Stimulated activated CD4-positive, alpha-beta T cell treated with anti-CD3 and anti-CD28 coated beads, Interleukin-1b, Interleukin-23, amount 100 ng/mL, for 1 hour (primary cell): Measurements from ENCODE around the gene BAHCC1.
"Not testable (repeated sequence)": the region's sequence is repeated elsewhere in the genome, so short reads cannot be mapped to it uniquely, and the experiment has no call there.

Source experiments
- DNase-seq, 2 donors: peaks; one replicate each; pipeline ENCODE4 v3.0.0-alpha.2; 2020; ENCODE audit warnings: low read depth in 2 of 2

Gene BAHCC1

DNA sequence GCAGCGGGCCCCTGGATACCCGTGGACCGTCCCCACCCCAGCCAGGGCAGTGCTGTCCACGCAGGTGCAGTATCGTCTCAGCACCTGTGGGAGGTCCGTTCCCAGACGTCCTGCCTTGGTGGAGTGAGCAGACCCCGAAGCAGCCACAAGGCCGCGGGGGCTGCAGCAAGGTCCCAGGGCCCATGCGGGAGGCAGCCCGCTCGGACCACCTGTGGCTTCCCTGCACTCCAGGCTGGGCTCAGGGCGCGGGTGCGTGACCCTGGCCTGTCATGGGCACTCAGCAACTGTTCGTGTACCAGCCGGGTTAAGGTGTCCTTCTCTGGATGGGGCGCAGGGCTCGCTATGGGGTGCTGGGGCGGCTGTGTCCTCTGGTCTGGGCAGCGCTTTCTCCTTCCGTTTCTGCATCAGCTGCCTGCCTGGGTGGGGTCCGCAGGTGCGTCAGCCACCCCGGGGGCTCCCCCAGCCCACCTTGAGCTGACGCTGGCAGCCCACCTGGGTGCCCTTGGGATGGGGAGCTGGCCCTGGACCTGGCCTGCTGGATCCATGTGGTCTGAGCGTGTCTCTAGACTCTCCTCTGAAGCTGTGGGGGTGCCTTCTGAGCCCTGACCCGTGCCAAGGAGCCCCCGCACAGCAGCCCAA lies 18.4 kb downstream of the BAHCC1 start:
- no peak for DNase-seq

DNA sequence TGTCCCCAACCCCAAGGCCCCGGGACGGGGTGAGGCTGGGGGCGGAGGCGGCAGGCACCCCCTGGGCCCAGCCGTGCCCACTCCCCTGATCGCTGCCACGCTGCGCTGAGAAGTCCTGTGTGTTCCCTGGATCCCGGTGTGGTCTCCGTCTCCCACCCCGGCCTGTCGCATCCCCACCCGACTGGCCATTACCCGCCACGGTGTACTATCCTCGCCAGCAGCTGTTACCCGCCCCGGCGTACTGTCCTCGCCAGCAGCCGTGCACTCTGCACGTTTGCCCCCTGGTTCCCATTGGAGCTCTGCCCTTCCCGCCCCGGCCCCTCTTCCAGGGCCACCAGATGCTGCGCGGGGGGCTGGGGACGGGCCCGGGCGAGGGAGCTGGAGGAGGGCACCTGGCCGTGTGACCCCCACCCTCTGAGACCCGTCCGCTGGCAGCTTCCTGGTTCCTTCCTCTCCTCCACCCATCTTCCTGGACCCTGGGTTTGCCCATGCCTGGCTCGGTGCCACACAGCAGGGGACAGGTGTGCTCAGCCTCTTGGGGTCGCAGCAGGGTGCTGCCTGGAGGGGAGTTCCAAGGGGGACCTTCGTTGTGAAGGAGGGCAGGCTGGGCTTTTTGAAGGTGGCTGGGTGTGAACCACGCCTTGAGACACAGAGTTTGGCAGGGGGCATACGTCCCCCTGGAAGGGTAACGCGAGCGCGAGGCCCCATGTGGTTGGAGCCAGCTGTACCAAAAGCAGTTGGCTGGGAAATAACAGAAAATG lies 19.7 kb downstream of the BAHCC1 start:
- DNase-seq: no peak

DNA sequence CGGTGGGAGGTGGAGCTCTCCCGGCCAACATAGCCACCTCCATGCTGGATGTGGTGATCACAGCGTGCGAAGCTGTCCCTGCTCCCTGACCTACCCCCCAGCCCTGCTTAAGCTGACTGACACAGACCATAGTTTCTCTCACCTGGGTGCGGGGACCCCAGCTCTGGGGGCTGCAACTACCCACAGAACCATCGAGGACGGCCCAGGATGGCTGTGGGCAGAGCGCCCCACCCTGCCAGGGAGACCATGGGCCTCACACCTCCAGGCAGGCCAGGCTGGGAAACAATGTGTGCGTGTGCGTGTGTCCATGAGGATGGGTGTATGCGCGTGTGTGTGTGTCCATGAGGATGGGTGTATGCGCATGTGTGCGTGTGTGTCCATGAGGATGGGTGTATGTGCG lies 20.4 kb downstream of the BAHCC1 start:
- no peak for DNase-seq

DNA sequence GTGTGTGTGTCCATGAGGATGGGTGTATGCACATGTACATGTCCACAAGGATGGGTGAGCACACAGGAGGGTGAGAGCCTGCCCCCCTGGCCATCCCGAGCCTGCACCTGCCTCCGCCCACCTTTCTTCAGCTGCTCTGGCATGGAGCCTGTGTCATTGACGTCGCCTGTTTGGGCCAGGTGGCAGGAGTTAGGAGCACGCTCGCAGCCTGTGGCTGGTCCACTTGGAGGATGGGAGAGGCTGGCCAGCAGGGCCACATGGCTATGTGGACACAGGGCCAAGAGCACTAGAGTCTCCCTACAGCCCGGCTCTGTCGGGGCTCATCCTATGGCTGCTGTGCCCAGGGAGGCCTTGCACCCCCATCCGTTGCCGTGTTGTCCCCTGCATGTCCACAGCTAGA lies 21.4 kb downstream of the BAHCC1 start:
- DNase-seq: no peak

DNA sequence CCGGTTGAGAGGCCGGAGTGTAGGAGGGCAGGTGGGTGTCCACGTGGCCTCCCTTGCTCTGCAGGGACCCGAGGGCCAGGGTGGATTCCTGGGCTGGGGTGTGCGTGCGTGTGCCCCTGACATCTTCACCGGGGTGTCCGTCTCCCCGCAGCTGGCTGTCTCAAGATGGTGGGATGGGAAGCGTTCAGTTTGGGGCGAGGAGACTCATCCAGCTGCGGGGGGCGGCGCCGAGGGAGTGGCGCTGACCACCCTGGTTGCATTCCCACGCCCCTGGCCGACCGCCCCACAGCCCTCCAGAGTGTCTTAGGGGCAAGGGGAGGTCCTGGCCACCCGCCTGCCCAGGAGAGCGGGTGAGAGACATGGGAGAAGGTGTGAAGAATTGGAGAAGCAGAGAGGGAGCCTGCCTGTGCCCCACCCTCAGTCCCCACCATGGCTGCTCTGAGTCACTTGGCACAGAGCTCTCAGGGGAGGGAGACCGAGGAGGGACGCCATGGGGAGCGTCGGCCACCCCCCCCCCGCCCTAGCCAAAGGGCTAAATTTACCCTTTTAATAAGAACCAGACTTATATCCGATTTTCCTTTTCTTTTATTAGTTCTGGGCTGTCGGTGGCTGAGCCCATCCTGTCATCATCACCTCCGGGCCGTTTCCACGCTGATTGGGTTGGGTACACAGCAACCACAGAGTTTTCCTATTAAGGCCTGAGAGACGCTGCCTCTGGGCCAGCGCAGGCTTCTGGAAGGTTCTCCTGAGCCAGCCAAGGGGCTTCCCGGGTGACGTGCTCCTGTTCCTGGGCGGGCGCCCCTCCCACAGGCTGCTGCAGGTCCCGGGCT lies 22.0 kb downstream of the BAHCC1 start:
- DNase-seq: no peak

DNA sequence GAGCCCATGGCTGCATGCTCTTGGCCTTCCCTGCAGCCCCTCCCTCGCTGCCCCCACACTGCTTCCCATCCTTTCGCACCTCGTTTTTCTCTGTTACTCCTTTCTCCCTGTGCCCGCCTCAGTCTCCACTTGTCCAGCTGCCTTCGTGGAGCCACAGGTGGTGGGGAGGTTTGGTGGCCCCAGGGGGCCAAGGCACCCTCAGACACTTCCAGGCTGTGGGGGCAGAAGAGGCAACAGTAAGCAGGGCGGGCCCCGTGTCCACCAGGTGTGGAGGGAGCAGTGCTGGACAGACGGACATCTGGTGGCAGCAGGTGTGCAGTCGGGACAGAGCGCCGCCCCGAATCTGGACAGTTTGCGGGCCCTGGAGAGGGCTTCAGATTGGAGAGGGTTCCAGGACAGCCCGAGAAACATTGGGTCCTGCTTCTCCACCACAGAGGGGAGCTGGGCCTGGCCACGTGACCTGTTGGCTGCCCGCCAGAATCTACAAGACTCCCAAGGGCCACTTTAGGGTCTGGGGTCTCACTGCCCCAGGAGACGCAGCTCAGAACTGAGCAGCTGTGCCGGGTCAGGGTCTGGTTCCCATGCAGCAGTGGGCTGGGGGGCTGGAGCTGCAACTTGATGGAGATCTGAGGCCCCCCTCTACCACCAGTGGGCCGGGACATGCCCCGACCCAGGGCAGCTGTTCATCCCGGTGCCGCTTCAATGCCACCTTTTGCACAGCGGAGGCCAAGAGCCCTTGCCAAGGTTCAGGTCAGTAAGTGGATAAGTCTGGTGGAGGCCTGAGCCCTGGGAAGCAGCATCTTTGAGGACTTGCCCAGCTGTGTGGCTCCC lies 22.8 kb downstream of the BAHCC1 start:
- no peak for DNase-seq

DNA sequence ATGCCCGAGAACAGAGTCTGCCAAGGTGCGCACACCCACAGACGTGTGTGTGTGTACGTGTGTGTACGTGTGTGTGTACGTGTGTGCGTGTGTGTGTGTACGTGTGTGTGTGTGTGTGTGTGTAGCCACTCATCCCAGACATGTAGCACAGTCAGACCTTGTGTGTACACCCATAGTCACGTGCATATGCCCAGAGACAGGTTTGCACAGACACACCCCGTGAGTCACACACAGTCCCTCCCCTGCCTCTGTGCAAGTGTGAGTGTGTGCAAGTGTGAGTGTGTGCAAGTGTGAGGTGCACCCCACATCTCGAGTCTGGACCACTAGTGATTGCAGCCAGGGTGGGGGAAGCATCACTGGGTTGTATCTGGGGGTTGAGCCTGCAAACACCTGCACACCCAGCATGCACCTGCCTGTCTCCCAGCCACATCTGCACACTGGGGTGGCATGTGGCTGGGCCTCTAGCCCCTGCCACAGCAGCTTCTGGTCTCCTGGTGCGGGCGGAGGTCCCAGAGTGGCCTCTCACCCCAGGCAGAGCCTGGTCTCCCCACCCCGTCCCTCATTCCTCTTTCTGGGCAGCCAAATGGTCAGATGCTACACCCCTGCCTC lies 23.6 kb downstream of the BAHCC1 start:
- no peak for DNase-seq

DNA sequence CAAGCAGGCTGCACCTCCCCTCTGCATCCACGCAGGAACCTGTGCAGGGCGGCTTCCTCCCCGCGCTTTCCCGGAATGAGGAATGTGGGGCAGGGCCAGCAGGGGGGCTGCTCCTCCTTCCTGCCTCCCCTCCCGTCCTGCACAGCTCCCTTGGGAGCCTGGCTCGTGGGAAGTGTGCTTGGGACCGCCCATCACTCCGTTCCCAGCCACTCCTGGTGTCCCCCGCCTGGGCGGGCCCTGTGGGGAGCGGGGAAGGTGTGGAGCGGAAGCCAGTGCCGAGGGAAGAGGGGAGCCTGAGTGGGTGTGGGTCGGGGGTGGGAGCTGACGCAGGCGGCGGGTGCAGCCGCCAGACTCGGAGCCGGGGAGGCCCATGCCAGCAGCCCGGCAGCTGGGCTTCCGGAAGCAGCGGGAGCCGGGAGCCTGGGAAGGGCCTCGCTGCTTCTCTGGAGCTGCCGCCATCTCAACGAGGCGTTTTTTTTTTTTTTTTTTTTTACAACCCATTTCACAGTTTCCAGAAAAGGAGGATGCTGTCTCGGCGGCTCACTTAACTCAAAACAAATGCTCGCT lies 24.1 kb downstream of the BAHCC1 start:
- DNase-seq: no peak

DNA sequence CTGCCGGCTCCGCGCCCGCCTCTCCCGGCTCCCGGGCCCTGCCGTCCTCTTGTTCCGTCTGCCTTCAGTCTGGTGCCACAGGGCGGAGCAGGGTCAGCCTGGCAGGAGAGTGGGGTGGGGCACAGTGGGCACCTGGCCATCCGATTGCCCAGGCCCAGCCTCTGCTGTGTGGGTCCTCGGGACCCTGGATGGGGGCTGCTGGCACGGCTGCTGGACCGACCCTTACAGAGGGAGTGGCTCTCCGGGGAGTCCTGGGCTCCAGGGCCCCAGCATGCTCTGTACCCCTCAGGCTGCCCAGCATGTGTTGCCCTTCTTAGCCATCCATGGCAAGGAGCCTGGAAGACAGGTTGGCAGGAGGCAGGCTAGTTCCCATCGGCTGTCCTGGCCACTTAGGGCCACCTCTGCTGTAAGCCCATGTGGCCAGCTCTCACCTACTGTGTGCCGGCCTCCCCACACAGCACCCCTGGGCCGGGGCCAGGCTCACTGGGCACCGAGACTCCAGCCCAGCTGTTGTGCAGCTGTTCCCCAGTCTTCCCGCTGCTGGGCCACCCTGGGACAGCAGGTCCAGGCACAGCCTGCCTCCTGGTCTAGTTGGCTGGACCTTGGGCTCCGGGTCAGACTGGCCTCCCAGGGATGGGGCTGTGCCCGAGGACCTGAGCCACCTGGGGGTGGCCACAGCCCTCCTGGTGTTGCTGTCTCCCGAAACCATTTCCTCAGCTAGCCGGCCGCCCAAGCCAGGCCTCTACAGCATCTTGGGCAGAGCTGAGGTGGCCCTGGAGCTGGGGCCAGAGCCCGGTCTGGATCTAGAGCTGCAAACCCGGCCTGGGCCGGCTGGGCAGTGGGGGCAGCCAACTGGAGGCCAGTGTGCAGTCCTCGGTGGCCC lies 24.9 kb downstream of the BAHCC1 start:
- no peak for DNase-seq

DNA sequence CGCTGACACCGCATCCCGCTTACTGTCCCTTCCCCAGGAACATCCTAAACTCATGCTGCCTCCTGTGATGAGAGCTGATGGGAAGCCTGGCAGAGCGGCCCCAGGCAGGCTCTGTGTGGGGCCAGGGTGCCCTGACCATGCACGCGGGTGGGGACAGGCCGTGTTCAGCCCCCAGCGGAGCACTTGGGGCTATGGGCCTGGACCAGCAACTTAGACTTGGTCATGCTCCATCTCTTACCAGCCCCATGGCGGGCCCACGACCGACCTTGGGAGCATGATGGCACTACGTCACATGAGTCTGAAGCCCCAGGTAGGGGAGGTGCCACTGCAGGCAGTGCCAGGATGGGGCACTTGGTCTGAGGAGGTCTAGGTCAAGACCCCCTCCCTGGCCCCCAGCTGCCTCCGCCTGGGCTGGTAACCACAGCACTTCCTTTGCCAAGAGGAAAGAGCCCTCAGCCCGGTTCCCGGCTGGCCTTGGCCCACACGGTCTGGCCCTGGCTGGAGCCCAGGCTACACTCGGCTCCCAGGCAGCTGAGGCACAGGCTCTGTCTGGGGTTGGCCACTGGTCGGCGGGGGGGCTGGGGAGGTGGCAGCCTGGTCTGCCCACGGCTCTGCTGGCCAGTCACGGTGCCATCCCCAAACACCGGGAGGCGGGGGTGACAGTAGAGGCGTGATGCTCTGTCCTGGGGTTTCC lies 25.7 kb downstream of the BAHCC1 start:
- DNase-seq: no peak

DNA sequence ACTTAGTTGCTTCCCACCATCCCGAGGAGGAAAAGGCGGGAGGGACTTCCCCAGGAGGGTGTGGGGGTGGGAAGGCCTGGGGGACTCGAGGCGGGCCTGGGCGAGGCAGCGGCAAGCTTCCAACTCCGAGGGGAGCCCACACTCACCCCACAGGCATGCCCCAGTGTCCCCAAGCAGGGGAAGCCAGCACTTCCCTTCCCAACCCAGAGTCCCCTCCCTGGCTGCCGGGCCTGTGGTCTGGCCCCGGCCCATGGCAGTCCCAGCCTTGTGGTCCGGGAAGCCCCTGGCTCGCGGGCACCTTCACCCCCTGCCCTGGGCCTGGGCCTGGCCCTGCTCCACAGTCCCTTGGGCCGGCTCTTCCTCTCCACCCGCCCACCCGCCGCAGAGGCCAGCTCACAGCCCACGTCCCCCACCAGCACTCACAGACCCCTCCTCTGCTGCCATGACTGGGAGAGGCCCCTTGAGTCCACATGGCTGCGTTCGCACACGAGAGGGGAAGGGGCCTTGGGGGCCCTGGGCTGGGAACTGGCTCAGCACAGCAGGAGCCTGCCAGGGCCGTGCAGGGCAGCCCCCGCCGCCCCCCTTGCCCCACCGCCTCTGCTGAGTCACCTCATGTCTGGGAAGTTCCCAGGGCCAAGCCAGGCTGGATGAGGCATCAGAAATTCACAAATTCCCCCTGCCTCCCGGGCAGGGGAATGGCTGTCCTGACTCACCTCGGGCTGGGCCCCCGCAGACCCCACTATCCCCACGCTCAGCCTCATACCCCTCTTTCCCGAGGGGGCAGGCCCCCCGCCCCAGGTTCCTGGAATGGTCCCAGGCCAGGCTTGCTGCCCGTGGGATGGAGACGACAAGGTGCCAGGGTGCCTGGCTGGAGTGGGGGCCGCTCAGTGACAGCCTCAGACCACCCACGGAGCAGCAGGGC lies 27.8 kb downstream of the BAHCC1 start:
- DNase-seq: no peak

DNA sequence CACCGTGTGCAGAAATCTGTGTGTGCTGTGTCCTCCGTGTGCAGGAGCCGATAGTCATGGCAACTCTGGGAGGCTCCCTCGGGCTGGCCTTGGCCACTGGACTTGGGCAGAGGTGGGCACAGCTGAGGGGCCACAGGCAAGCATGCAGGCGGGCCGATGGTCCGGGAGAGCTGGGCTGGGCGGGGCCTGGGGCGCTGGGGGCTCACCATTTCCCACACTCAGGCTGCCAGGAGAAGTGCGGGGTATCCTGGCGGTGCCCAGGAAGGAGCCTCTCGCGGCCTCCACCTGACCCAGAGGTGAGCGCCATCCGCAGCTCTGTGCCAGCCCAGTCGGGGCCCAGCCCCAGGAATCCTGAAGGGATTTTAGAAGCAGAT lies 28.4 kb downstream of the BAHCC1 start:
- no peak for DNase-seq

DNA sequence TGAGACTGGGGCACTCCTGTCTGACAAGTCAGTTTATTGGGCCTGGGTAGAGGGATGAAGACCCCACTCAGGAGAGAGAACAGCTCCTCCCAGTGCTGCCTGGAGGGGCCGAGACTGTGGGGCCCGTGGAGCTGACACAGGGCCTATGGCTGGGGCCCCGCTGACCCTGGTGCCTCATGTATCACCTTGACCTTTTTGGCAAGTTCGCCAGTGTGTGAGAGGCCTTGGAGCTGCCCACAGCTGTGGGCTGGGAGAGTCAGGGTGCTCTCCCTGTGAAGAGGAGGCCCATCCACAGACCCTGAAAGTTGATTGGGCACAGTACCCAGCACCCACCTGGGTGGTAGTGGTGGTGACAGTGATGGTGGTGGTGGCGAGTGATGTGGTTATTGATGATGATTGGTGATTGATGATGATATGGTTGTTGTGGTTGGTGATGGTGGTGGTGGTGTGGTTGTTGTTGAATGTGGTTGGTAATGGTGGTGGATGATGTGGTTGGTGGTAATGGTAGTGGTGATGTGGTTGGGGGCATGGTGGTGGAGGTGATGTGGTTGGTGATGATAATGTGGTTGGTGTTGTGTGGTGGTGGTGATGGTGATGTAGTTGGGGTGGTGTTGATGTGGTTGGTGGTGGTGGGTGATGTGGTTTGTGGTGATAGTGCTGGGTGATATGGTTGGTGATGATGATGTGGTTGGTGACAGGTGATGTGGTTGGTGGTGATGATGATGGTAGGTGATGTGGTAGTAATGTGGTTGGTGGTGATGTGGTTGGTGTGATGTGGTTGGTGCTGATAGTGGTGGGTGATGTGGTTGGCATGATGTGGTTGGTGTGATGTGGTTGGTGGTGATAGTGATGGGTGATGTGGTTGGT lies 29.1 kb downstream of the BAHCC1 start:
- no peak for DNase-seq

DNA sequence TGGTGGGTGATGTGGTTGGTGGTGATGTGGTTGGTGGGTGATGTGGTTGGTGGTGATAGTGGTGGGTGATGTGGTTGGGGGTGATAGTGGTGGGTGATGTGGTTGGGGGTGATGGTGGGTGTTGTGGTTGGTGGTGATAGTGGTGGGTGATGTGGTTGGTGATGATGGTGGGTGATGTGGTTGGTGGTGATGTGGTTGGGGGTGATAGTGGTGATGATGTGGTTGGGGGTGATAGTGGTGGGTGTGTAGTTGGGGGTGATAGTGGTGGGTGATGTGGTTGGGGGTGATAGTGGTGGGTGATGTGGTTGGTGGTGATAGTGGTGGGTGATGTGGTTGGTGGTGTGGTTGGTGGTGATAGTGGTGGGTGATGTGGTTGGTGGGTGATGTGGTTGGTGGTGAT lies 29.8 kb downstream of the BAHCC1 start:
- not testable (repeated sequence) for DNase-seq

DNA sequence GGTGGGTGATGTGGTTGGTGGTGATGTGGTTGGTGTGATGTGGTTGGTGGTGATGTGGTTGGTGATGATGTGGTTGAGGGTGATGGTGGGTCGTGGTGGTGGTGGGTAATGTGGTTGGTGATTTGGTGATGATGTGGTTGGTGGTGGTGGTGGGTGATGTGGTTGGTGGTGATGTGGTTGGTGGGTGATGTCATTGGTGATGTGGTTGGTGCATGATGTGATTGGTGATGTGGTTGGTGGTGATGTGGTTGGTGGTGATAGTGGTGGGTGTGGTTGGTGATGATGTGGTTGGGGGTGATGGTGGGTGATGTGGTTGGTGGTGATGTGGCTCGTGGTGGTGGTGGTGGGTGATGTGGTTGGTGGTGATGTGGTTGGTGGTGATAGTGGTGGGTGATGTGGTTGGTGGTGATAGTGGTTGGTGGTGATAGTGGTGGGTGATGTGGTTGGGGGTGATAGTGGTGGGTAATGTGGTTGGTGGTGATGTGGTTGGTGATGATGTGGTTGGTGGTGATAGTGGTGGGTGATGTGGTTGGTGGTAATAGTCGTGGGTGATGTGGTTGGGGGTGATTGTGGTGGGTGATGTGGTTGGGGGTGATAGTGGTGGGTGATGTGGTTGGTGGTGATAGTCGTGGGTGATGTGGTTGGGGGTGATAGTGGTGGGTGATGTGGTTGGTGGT lies 30.6 kb downstream of the BAHCC1 start:
- not testable (repeated sequence) for DNase-seq

DNA sequence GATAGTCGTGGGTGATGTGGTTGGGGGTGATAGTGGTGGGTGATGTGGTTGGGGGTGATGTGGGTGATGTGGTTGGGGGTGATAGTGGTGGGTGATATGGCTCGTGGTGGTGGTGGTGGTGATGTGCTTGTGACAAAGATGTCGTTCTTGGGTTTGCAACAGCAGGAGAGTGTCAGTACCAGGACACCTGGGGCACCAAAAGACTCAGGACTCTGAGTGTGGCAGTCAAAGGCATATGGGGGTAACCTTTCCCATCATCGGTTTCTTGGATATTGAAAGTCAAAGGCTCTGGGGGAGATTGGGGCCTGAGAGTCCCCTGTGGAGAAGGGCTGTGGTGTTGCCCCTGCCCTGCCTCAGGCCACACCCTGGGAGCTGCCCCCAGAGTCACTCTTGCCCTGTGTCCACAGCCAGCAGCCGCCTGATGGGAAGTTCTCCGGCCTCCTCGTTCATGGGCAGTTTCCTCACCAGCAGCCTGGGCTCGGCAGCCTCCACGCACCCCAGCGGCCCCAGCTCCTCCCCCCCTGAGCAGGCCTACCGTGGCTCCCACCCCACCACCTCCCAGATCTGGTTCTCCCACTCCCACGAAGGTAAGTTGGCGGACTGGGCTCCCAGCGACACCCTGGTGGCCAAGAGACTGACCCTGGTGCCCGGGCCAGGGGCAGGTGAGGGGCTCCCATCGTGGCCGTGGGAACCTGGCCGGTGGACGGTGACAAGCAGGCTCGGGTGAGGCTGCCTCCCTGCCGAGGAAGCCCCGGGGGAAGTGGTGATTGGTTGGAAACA lies 31.3 kb downstream of the BAHCC1 start:
- no peak for DNase-seq
